HCT116 (cell line): Measurements from ENCODE around the gene STING1. TPM values are rescaled to one million over a fixed set of nuclear protein-coding genes. Genes with fewer than 3 reads are reported as not detected.

Experiments used
- ATAC-seq: fragments of 200-7000 bp; cut with Tn5 transposase; 2 replicates; pipeline ENCODE4 v1.9.1; 2020; ENCODE audit warnings: mild to moderate bottlenecking, moderate library complexity
- BruUV-seq: library from RNA; stranded (reverse); fragments of 400-500 nt; replicated peaks from 2 replicates; lab custom pipeline; 2021; lab: Mats Ljungman, UMichigan
- CTCF ChIA-PET: fragments of 300-600 bp; sonication (Branson Sonifier 250); formaldehyde crosslinking; loops from one replicate; lab custom pipeline; 2021; ENCODE audit warnings: antibody characterized with exemption; lab: Charles Lee
- POLR2A ChIA-PET: fragments of 300-600, 350-600 bp; sonication (Branson Sonifier 250); formaldehyde crosslinking; loops from one replicate; lab custom pipeline; 2021; ENCODE audit warnings: antibody characterized with exemption; lab: Charles Lee
- RAD21 ChIA-PET, 2 experiments: fragments of 300-600 bp; sonication (Branson Sonifier 250); formaldehyde crosslinking; loops; one replicate each; lab custom pipeline; 2023; ENCODE audit warnings: low total read pairs in 2 of 2; ENCODE audit not compliant: uncharacterized antibody in 2 of 2, unreplicated experiment in 2 of 2, low non-redundant PET in 1 of 2; lab: Charles Lee
- DNase-seq: peaks from one replicate; pipeline ENCODE4 v3.0.0-alpha.2; 2010; ENCODE audit warnings: low read depth, low spot score
- H2AFZ ChIP-seq: fragments of 200-600 bp; shearing (Covaris generic), sonication (generic); 2 replicates; pipeline ENCODE4 v1.6.1; 2017; ENCODE audit warnings: low read depth, mixed run types, mixed read lengths, antibody characterized with exemption, low read length; ENCODE audit not compliant: poor library complexity, severe bottlenecking
- H3K27ac ChIP-seq: 2 replicates; pipeline ENCODE4 v1.5.1; 2012; ENCODE audit warnings: low read depth, low read length
- H3K27me3 ChIP-seq: fragments of 200-600 bp; sonication (generic); 2 replicates; pipeline ENCODE4 v1.6.1; 2016; ENCODE audit warnings: mixed run types, low read length, mixed read lengths; ENCODE audit not compliant: insufficient read depth
- H3K36me3 ChIP-seq, 2 experiments: fragments of 200-500 bp in 1 of 2; fragments of 200-600 bp in 1 of 2; sonication (Bioruptor generic) in 1 of 2; sonication (generic) in 1 of 2; 2 replicates each; pipeline versions ENCODE4 v1.5.1 to v1.6.1; 2014 to 2016; ENCODE audit warnings: low read length in 2 of 2, inconsistent platforms in 1 of 2, mixed read lengths in 1 of 2, mixed run types in 1 of 2; ENCODE audit not compliant: insufficient read depth in 2 of 2, control insufficient read depth in 1 of 2
- H3K4me1 ChIP-seq, 2 experiments: fragments of 200-600 bp in 1 of 2; sonication (generic) in 1 of 2; 2 replicates each; pipeline versions ENCODE4 v1.5.1 to v1.6.1; 2012 to 2017; ENCODE audit warnings: low read length in 2 of 2, inconsistent platforms in 1 of 2, mild to moderate bottlenecking in 1 of 2, mixed read lengths in 1 of 2, mixed run types in 1 of 2, moderate library complexity in 1 of 2; ENCODE audit not compliant: insufficient read depth in 2 of 2, control insufficient read depth in 1 of 2
- H3K4me2 ChIP-seq: fragments of 200-600 bp; sonication (generic); 2 replicates; pipeline ENCODE4 v1.6.1; 2017; ENCODE audit warnings: mixed run types, low read length, mixed read lengths
- H3K4me3 ChIP-seq, 2 experiments: fragments of 200-600 bp in 1 of 2; sonication (generic) in 1 of 2; replicated peaks in 1 of 2; 2 replicates each; pipeline ENCODE4 v1.5.1; 2011 to 2016; ENCODE audit warnings: low read length in 2 of 2, control low read depth in 1 of 2, low read depth in 1 of 2, mild to moderate bottlenecking in 1 of 2, mixed read lengths in 1 of 2, mixed run types in 1 of 2
- H3K79me2 ChIP-seq: fragments of 200-600 bp; sonication (generic); 2 replicates; pipeline ENCODE4 v1.6.1; 2017; ENCODE audit warnings: mild to moderate bottlenecking, mixed run types, low read length, moderate library complexity, mixed read lengths; ENCODE audit not compliant: insufficient read depth
- H3K9ac ChIP-seq: fragments of 200-600 bp; sonication (generic); 2 replicates; pipeline ENCODE4 v1.6.1; 2016; ENCODE audit warnings: low read length, mixed read lengths
- H3K9me2 ChIP-seq: fragments of 200-600 bp; sonication (generic), shearing (Covaris generic); 2 replicates; pipeline ENCODE4 v1.6.1; 2017; ENCODE audit warnings: mixed run types, mild to moderate bottlenecking, moderate library complexity; ENCODE audit not compliant: insufficient read depth
- H3K9me3 ChIP-seq, 2 experiments: fragments of 200-500 bp in 1 of 2; fragments of 200-600 bp in 1 of 2; sonication (Bioruptor generic) in 1 of 2; sonication (generic) in 1 of 2; 2 replicates each; pipeline ENCODE4 v1.6.1; 2014 to 2017; ENCODE audit warnings: low read length in 2 of 2, mixed read lengths in 2 of 2, inconsistent platforms in 1 of 2, low read depth in 1 of 2, mild to moderate bottlenecking in 1 of 2, mixed run types in 1 of 2, moderate library complexity in 1 of 2; ENCODE audit not compliant: control insufficient read depth in 1 of 2, insufficient read depth in 1 of 2
- H4K20me1 ChIP-seq: fragments of 200-600 bp; sonication (generic), shearing (Covaris generic); 2 replicates; pipeline ENCODE4 v1.6.1; 2017; ENCODE audit warnings: mixed run types, mild to moderate bottlenecking, moderate library complexity; ENCODE audit not compliant: insufficient read depth
- CEBPB ChIP-seq: IDR thresholded peaks from 2 replicates; pipeline ENCODE4 v1.6.1; 2012; ENCODE audit warnings: low read depth
- CTCF ChIP-seq, 3 experiments: fragments of 200-600 bp in 1 of 3; sonication (generic) in 1 of 3; IDR thresholded peaks in 2 of 3; conservative IDR thresholded peaks in 1 of 3; 2 replicates each; pipeline ENCODE4 v1.5.1; 2012 to 2017; ENCODE audit warnings: low read depth in 2 of 3, low read length in 2 of 3, antibody characterized with exemption in 1 of 3, borderline replicate concordance in 1 of 3, control low read depth in 1 of 3, mild to moderate bottlenecking in 1 of 3, mixed read lengths in 1 of 3, mixed run types in 1 of 3, moderate library complexity in 1 of 3; ENCODE audit not compliant: insufficient read depth in 1 of 3
- EGR1 ChIP-seq: IDR thresholded peaks from 2 replicates; pipeline ENCODE4 v1.6.1; 2012; ENCODE audit warnings: low read depth
- EZH2phosphoT487 ChIP-seq: fragments of 200-600 bp; IDR thresholded peaks from 2 replicates; pipeline ENCODE4 v1.6.1; 2018; ENCODE audit warnings: antibody characterized with exemption, borderline replicate concordance
- FOSL1 ChIP-seq: IDR thresholded peaks from 2 replicates; pipeline ENCODE4 v1.6.1; 2012; ENCODE audit warnings: low read depth
- POLR2A ChIP-seq: IDR thresholded peaks from 2 replicates; pipeline ENCODE4 v1.7.0; 2011; ENCODE audit warnings: borderline replicate concordance; ENCODE audit not compliant: insufficient read depth, insufficient read length; ENCODE audit errors: extremely low read depth
- POLR2AphosphoS5 ChIP-seq: IDR thresholded peaks from 2 replicates; pipeline ENCODE4 v1.6.1; 2011; ENCODE audit warnings: mild to moderate bottlenecking, low read depth, low read length, moderate library complexity
- RAD21 ChIP-seq: IDR thresholded peaks from 2 replicates; pipeline ENCODE4 v1.6.1; 2012; ENCODE audit warnings: low read depth, mild to moderate bottlenecking
- SP1 ChIP-seq: IDR thresholded peaks from 2 replicates; pipeline ENCODE4 v1.6.1; 2012; ENCODE audit warnings: low read depth
- TCF7L2 ChIP-seq: IDR thresholded peaks from 2 replicates; pipeline ENCODE4 v1.7.0; 2011; ENCODE audit warnings: borderline replicate concordance, inconsistent platforms; ENCODE audit not compliant: insufficient read depth, insufficient read length; ENCODE audit errors: extremely low read depth
- YY1 ChIP-seq: IDR thresholded peaks from 2 replicates; pipeline ENCODE4 v1.6.1; 2011; ENCODE audit warnings: low read length, low read depth, moderate library complexity, mild to moderate bottlenecking; ENCODE audit not compliant: insufficient replicate concordance; ENCODE audit errors: extremely low read depth
- ZFX ChIP-seq: fragments of 450-650 bp; IDR thresholded peaks from 2 replicates; pipeline ENCODE4 v1.6.1; 2017
- intact Hi-C: fragments of 100-400 bp; cut with micrococcal nuclease; formaldehyde crosslinking; loops from 2 replicates; pipeline ENCODE4 v1.10.0; 2022
- total RNA-seq: library from RNA; stranded (reverse); gene quantifications from one replicate; pipeline ENCODE4 v1.2.1, GENCODE V29; 2021; ENCODE audit not compliant: unreplicated experiment
- TF ChIP-seq, protein P1 (sequence below): IDR thresholded peaks from 2 replicates; pipeline ENCODE4 v1.6.1; 2011; ENCODE audit warnings: mild to moderate bottlenecking, low read length, moderate library complexity; ENCODE audit not compliant: insufficient replicate concordance; ENCODE audit errors: extremely low read depth
- TF ChIP-seq, protein P2 (sequence below): IDR thresholded peaks from 2 replicates; pipeline ENCODE4 v1.6.1; 2012

STING1 gene
- total RNA-seq, 1 experiment from 2014 or later: 17.7 TPM

- Histone ChIP-seq H4K20me1 (no peaks in the 10 kb centered on the region), H3K4me3 (no peak overlapping the region), H3K79me2 (no peaks in the 10 kb centered on the region), H3K27ac (no peak overlapping the region), H3K9ac (no peak overlapping the region), H3K4me2 (no peak overlapping the region), H2AFZ (no peak overlapping the region), H3K36me3 (no peaks in the 10 kb centered on the region), H3K9me2 (no peaks in the 10 kb centered on the region), H3K4me1 (peaks cover 0 to 7% of the 10 kb centered on the region in 2 experiments; a peak in 1 of 4 replicates), H3K27me3 (no peaks in the 10 kb centered on the region), H3K9me3 (no peaks in the 10 kb centered on the region)
- POLR2A ChIA-PET: no interaction called here
- intact Hi-C loops: no loop called here
- RAD21 ChIA-PET: no interaction called here
- no peak for ATAC-seq
- no peak for DNase-seq
- TF ChIP-seq, protein P1, sequence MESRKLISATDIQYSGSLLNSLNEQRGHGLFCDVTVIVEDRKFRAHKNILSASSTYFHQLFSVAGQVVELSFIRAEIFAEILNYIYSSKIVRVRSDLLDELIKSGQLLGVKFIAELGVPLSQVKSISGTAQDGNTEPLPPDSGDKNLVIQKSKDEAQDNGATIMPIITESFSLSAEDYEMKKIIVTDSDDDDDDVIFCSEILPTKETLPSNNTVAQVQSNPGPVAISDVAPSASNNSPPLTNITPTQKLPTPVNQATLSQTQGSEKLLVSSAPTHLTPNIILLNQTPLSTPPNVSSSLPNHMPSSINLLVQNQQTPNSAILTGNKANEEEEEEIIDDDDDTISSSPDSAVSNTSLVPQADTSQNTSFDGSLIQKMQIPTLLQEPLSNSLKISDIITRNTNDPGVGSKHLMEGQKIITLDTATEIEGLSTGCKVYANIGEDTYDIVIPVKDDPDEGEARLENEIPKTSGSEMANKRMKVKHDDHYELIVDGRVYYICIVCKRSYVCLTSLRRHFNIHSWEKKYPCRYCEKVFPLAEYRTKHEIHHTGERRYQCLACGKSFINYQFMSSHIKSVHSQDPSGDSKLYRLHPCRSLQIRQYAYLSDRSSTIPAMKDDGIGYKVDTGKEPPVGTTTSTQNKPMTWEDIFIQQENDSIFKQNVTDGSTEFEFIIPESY: no peak
- TF ChIP-seq CTCF (IDR thresholded peaks at IDR 0.05 in 2 of 3, conservative IDR thresholded peaks at IDR 0.05 in 1 of 3; ENCODE audit: borderline replicate concordance in 1 of 3, insufficient read depth in 1 of 3, low read depth in 2 of 3, low read length in 2 of 3) (no peak), YY1 (no peak), SP1 (no peak), TCF7L2 (no peak), EZH2phosphoT487 (no peak), FOSL1 (no peak), POLR2A (no peak), EGR1 (no peak), POLR2AphosphoS5 (no peak), CEBPB (no peak), RAD21 (no peak), ZFX (no peak)
- TF ChIP-seq, protein P2, sequence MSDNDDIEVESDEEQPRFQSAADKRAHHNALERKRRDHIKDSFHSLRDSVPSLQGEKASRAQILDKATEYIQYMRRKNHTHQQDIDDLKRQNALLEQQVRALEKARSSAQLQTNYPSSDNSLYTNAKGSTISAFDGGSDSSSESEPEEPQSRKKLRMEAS: no peak
- TF ChIP-seq, all 23 proteins: peak for 0
- no TSS peak for BruUV-seq
- CTCF ChIA-PET: no interaction called here
Observed at GRCh38 chr5:139461176-139461575, 21.4 kb downstream of the STING1 start.
